NCI-H2171 (cell line): ENCODE results near the gene CYP4A22.
"Not testable (repeated sequence)": the region's sequence is repeated elsewhere in the genome, so short reads cannot be mapped to it uniquely, and the experiment has no call there.

ENCODE experiments used
- DNase-seq: peaks from one replicate; lab custom pipeline; 2025; lab: John Stamatoyannopoulos, UW

The CYP4A22 gene

GRCh38 chr1:47137198-47137597 lies at the start of gene CYP4A22:
CYP4A22 (plus strand) TSS chr1:47137441; CDS start chr1:47137486, 45 bp downstream.
- no peak for DNase-seq

GRCh38 chr1:47089356-47089755 lies 47.9 kb upstream of the CYP4A22 start:
- peak; percentile 3 for DNase-seq

GRCh38 chr1:47091476-47091875 lies 45.8 kb upstream of the CYP4A22 start:
- not testable (repeated sequence) for DNase-seq

- no peak for DNase-seq
These were observed 32.4 kb upstream of the CYP4A22 start for GRCh38 chr1:47104816-47105215.

- DNase-seq: no peak
These were observed 30.4 kb upstream of the CYP4A22 start for GRCh38 chr1:47106792-47107191.

- not testable (repeated sequence) for DNase-seq
These were observed 29.2 kb upstream of the CYP4A22 start for GRCh38 chr1:47107851-47108574.

- DNase-seq: not testable (repeated sequence)
These were observed 27.8 kb upstream of the CYP4A22 start for GRCh38 chr1:47109482-47109881.

GRCh38 chr1:47113178-47113577 lies 24.1 kb upstream of the CYP4A22 start:
- no peak for DNase-seq

- not testable (repeated sequence) for DNase-seq
These were observed 16.2 kb upstream of the CYP4A22 start for GRCh38 chr1:47121039-47121438.

GRCh38 chr1:47124834-47125233 lies 12.4 kb upstream of the CYP4A22 start:
- DNase-seq: not testable (repeated sequence)

- DNase-seq: not testable (repeated sequence)
These were observed 10.2 kb upstream of the CYP4A22 start for GRCh38 chr1:47126997-47127396.

GRCh38 chr1:47128221-47128620 lies 9.0 kb upstream of the CYP4A22 start:
- no peak for DNase-seq

- DNase-seq: not testable (repeated sequence)
These were observed 8.4 kb upstream of the CYP4A22 start for GRCh38 chr1:47128854-47129253.

GRCh38 chr1:47129489-47130230 lies 7.6 kb upstream of the CYP4A22 start:
- DNase-seq: not testable (repeated sequence)

GRCh38 chr1:47132665-47133064 lies 4.6 kb upstream of the CYP4A22 start:
- not testable (repeated sequence) for DNase-seq

- no peak for DNase-seq
These were observed 829 bp downstream of the CYP4A22 start for GRCh38 chr1:47137925-47138615.

- DNase-seq: not testable (repeated sequence)
These were observed 3.1 kb downstream of the CYP4A22 start for GRCh38 chr1:47140358-47140757.

GRCh38 chr1:47143654-47144053 lies 6.4 kb downstream of the CYP4A22 start:
- not testable (repeated sequence) for DNase-seq

GRCh38 chr1:47146495-47146894 lies 9.3 kb downstream of the CYP4A22 start:
- DNase-seq: not testable (repeated sequence)

- DNase-seq: no peak
These were observed 10.0 kb downstream of the CYP4A22 start for GRCh38 chr1:47147047-47147785.

GRCh38 chr1:47149162-47149561 lies 11.9 kb downstream of the CYP4A22 start:
- DNase-seq: peak; percentile 41

- DNase-seq: not testable (repeated sequence)
These were observed 19.2 kb downstream of the CYP4A22 start for GRCh38 chr1:47156457-47156856.
